KOPT-K1 (cell line): ENCODE measurements around the gene CIROP.

Source experiments
- H3K27ac ChIP-seq: fragments of 200-600 bp; sonication (generic); 2 replicates; pipeline ENCODE4 v1.5.1; 2016; ENCODE audit warnings: antibody characterized with exemption, mild to moderate bottlenecking, low read depth, low read length; ENCODE audit not compliant: poor library complexity, severe bottlenecking
- H3K36me3 ChIP-seq: fragments of 200-600 bp; sonication (generic); 2 replicates; pipeline ENCODE4 v1.5.1; 2017; ENCODE audit warnings: antibody characterized with exemption, mild to moderate bottlenecking, low read length, moderate library complexity; ENCODE audit not compliant: insufficient read depth
- H3K9me3 ChIP-seq: fragments of 200-600 bp; sonication (generic); 2 replicates; pipeline ENCODE4 v1.5.1; 2017; ENCODE audit warnings: antibody characterized with exemption, low read length, mild to moderate bottlenecking; ENCODE audit not compliant: insufficient read depth, poor library complexity, severe bottlenecking

CIROP gene

GRCh38 chr14:23122086-23122485 is 17.3 kb upstream of the CIROP start:
- no peaks in the 10 kb centered on the region for H3K36me3 ChIP-seq
- H3K27ac ChIP-seq: no peak overlapping the region
- H3K9me3 ChIP-seq: no peaks in the 10 kb centered on the region

GRCh38 chr14:23121361-23121771 is 16.6 kb upstream of the CIROP start:
- H3K27ac ChIP-seq: no peak overlapping the region
- H3K9me3 ChIP-seq: no peaks in the 10 kb centered on the region
- H3K36me3 ChIP-seq: no peaks in the 10 kb centered on the region

- no peaks in the 10 kb centered on the region for H3K9me3 ChIP-seq
- H3K36me3 ChIP-seq: no peaks in the 10 kb centered on the region
- H3K27ac ChIP-seq: peak overlapping the region; percentile 78
Observed at GRCh38 chr14:23120541-23121251, 15.9 kb upstream of the CIROP start.

GRCh38 chr14:23119363-23120327 is 14.9 kb upstream of the CIROP start:
- Histone ChIP-seq H3K36me3 (no peaks in the 10 kb centered on the region), H3K9me3 (no peaks in the 10 kb centered on the region), H3K27ac (peak overlapping the region; percentile 78)

GRCh38 chr14:23118506-23119362 is 13.9 kb upstream of the CIROP start, which contains the start of gene CEBPE:
Gene CEBPE, minus strand, starts transcription at chr14:23119255. Its CDS starts 164 bp downstream, at chr14:23119091.
- H3K36me3 ChIP-seq: no peaks in the 10 kb centered on the region
- H3K9me3 ChIP-seq: no peaks in the 10 kb centered on the region
- peak within 1 kb of the TSS; percentile 78 for H3K27ac ChIP-seq

GRCh38 chr14:23117371-23118020 is 12.7 kb upstream of the CIROP start:
- no peaks in the 10 kb centered on the region for H3K36me3 ChIP-seq
- H3K9me3 ChIP-seq: no peaks in the 10 kb centered on the region
- peak overlapping the region; percentile 78 for H3K27ac ChIP-seq

- Histone ChIP-seq H3K36me3 (no peaks in the 10 kb centered on the region), H3K9me3 (no peaks in the 10 kb centered on the region), H3K27ac (peak overlapping the region; percentile 60)
Observed at GRCh38 chr14:23115918-23116317, 11.1 kb upstream of the CIROP start.

- Histone ChIP-seq H3K27ac (peak overlapping the region; percentile 60), H3K36me3 (no peaks in the 10 kb centered on the region), H3K9me3 (no peaks in the 10 kb centered on the region)
Observed at GRCh38 chr14:23115039-23115731, 10.4 kb upstream of the CIROP start.

GRCh38 chr14:23114669-23115038 is 9.9 kb upstream of the CIROP start:
- H3K36me3 ChIP-seq: no peaks in the 10 kb centered on the region
- no peaks in the 10 kb centered on the region for H3K9me3 ChIP-seq
- peak overlapping the region; percentile 60 for H3K27ac ChIP-seq

- H3K36me3 ChIP-seq: no peaks in the 10 kb centered on the region
- H3K9me3 ChIP-seq: no peaks in the 10 kb centered on the region
- peak overlapping the region; percentile 60 for H3K27ac ChIP-seq
Observed at GRCh38 chr14:23114120-23114458, 9.3 kb upstream of the CIROP start.

GRCh38 chr14:23113431-23114119 is 8.8 kb upstream of the CIROP start:
- H3K36me3 ChIP-seq: no peaks in the 10 kb centered on the region
- H3K27ac ChIP-seq: peak overlapping the region; percentile 60
- H3K9me3 ChIP-seq: no peaks in the 10 kb centered on the region

- Histone ChIP-seq H3K27ac (peak overlapping the region; percentile 60), H3K9me3 (no peaks in the 10 kb centered on the region), H3K36me3 (no peaks in the 10 kb centered on the region)
Observed at GRCh38 chr14:23112359-23113178, 7.8 kb upstream of the CIROP start.
